Ishikawa (cell line): ENCODE results near the gene GCNT3.

Experiments used
- CEBPB ChIP-seq: IDR thresholded peaks from 2 replicates; pipeline ENCODE4 v1.6.1; 2012
- CREB1 ChIP-seq: IDR thresholded peaks from 2 replicates; pipeline ENCODE4 v1.6.1; 2012; ENCODE audit warnings: low read depth
- EGR1 ChIP-seq: IDR thresholded peaks from 2 replicates; pipeline ENCODE4 v1.6.1; 2012
- EP300 ChIP-seq: IDR thresholded peaks from 2 replicates; pipeline ENCODE4 v1.6.1; 2012; ENCODE audit warnings: borderline replicate concordance
- FOXM1 ChIP-seq: IDR thresholded peaks from 2 replicates; pipeline ENCODE4 v1.6.1; 2012; ENCODE audit warnings: low read depth, borderline replicate concordance
- MAX ChIP-seq: IDR thresholded peaks from 2 replicates; pipeline ENCODE4 v1.6.1; 2012
- NFIC ChIP-seq: IDR thresholded peaks from 2 replicates; pipeline ENCODE4 v1.6.1; 2012
- RAD21 ChIP-seq: IDR thresholded peaks from 2 replicates; pipeline ENCODE4 v1.6.1; 2012; ENCODE audit warnings: low read depth
- REST ChIP-seq: IDR thresholded peaks from 2 replicates; pipeline ENCODE4 v1.6.1; 2012; ENCODE audit warnings: low read depth, mild to moderate bottlenecking
- TAF1 ChIP-seq: IDR thresholded peaks from 2 replicates; pipeline ENCODE4 v1.6.1; 2012; ENCODE audit warnings: low read depth, mild to moderate bottlenecking
- TCF12 ChIP-seq: IDR thresholded peaks from 2 replicates; pipeline ENCODE4 v1.6.1; 2012; ENCODE audit warnings: low read depth
- TEAD4 ChIP-seq: IDR thresholded peaks from 2 replicates; pipeline ENCODE4 v1.6.1; 2012
- USF1 ChIP-seq: IDR thresholded peaks from 2 replicates; pipeline ENCODE4 v1.6.1; 2012
- YY1 ChIP-seq: IDR thresholded peaks from 2 replicates; pipeline ENCODE4 v1.6.1; 2012; ENCODE audit warnings: low read depth
- ZBTB7A ChIP-seq: IDR thresholded peaks from 2 replicates; pipeline ENCODE4 v1.6.1; 2012; ENCODE audit warnings: low read depth

Gene GCNT3

GRCh38 chr15:59567324-59567723, 44.3 kb upstream of the GCNT3 start:
- TF ChIP-seq EP300: no peak
- TF ChIP-seq TCF12: no peak
- no peak for TF ChIP-seq REST
- no peak for TF ChIP-seq CEBPB
- no peak for TF ChIP-seq NFIC
- no peak for TF ChIP-seq FOXM1
- TF ChIP-seq CREB1: no peak
- no peak for TF ChIP-seq RAD21
- no peak for TF ChIP-seq USF1
- TF ChIP-seq YY1: no peak
- TF ChIP-seq MAX: no peak
- no peak for TF ChIP-seq TAF1
- TF ChIP-seq EGR1: no peak

GRCh38 chr15:59569477-59569876, 42.1 kb upstream of the GCNT3 start:
- TF ChIP-seq TAF1: no peak
- TF ChIP-seq MAX: no peak
- TF ChIP-seq CEBPB: no peak
- no peak for TF ChIP-seq REST
- TF ChIP-seq EGR1: no peak
- TF ChIP-seq EP300: no peak
- TF ChIP-seq CREB1: no peak
- TF ChIP-seq RAD21: no peak
- no peak for TF ChIP-seq YY1
- no peak for TF ChIP-seq TEAD4
- TF ChIP-seq TCF12: no peak

- TF ChIP-seq YY1 (no peak), TCF12 (no peak), ZBTB7A (no peak), CEBPB (no peak), NFIC (no peak), RAD21 (no peak), REST (no peak), TEAD4 (no peak), EP300 (no peak), TAF1 (no peak), CREB1 (no peak), EGR1 (no peak), USF1 (no peak), MAX (no peak), FOXM1 (no peak)
Observed at GRCh38 chr15:59570315-59570714, 41.3 kb upstream of the GCNT3 start.

- TF ChIP-seq REST: no peak
- no peak for TF ChIP-seq TEAD4
- no peak for TF ChIP-seq USF1
- no peak for TF ChIP-seq TAF1
- no peak for TF ChIP-seq RAD21
- TF ChIP-seq EGR1: no peak
- TF ChIP-seq NFIC: no peak
- TF ChIP-seq ZBTB7A: no peak
- TF ChIP-seq CREB1: no peak
- no peak for TF ChIP-seq YY1
- TF ChIP-seq MAX: no peak
- TF ChIP-seq EP300: no peak
- no peak for TF ChIP-seq CEBPB
- no peak for TF ChIP-seq FOXM1
- no peak for TF ChIP-seq TCF12
Observed at GRCh38 chr15:59571606-59572005, 40.0 kb upstream of the GCNT3 start.
